GM21526 (cell line): Measurements from ENCODE around the gene SUSD1.

Experiments used
- ATAC-seq: cut with Tn5 transposase; IDR thresholded peaks from one replicate; pipeline ENCODE4 v1.9.1; 2021; ENCODE audit warnings: moderate library complexity; ENCODE audit not compliant: unreplicated experiment, low FRiP score

SUSD1 gene

DNA sequence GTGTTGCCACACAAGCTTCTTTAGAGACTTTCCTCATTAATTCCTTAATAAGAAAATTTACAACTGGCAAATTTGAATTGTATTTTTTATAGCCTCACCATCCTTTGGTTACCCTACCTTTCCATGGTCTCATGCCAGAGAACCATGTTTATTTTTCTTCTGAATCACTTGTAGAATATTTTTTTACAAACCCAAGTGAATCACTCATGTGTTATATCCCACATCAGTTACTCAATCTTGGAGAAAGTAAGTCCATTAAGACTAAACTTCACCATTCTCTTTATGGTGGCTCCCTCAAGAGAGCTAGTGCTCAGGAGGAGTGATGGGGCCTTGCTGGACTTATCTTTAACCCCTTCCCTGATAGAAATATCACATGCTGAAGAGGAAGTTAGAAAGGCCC, 128.9 kb downstream of the SUSD1 start:
- no peak for ATAC-seq

DNA sequence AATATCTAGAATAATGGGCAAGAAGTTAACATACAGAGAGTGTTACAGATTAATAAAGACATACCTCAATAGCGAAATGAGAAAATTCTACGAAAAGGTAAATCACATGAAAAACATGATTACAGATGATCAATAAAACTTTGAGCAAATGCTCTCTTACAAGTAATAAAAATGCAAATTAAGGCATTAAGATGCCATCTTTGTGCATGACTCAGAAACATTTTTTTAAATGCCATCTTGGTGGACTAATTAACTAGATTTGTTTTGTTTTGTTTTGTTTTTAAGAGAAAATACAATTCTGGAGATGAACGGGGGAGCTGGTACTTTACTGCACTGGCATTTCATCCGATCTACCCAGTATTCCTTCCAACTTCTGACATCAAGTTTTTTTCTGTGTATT, 130.2 kb downstream of the SUSD1 start:
- ATAC-seq: no peak

DNA sequence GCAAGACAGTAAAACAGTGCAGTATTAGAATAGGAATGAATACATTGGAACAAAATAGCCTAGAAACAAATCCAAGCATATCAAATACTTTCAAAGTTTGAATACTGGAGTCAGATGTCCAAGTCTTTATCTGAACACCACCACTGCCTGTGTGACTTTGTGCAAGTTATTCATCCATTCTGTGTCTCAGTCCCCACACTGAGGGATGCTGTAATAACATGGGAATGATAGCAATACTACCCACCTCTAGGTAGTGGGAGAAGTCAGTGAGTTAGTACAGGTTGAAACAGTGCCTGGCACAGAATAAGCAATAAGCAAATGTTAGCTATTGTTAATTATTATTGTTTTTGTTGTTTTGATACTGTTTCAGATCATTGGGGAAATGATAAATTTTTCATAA, 130.9 kb downstream of the SUSD1 start:
- ATAC-seq: no peak

DNA sequence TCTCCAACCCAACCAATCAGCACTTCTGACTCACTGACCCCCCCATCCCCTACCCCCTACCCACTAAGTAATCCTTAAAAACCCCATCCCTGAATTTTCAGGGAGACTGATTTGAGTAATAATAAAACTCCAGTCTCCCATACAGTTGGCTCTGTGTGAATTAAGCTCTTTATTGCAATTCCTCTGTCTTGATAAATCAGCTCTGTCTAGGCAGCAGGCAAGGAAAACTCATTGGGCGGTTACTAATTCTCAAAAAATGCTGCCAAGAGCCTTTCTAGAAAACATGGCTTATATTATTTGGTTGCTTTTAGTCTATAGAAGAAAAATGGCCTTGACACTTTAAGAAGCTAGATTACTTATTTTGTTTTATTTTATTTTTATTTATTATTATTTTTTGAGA, 131.7 kb downstream of the SUSD1 start:
- no peak for ATAC-seq

DNA sequence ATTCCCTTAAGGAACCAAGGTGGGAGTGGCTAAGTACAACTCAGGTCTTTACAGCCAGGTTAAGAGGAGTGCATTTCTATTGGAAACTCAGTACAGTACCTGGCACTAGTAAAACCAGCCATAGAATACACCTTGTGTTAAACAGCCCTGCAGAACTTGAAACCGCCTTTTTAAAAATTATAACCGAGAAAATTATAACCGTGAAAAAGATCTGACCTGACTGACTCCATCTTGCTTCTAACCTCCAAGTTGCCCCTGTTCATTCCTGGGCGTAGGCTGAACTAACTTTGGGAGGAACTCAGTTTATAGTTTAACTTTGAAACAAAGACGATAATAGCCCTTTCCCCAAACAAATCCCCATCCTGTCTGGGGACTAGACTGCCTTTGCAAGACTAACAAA, 132.3 kb downstream of the SUSD1 start:
- ATAC-seq: no peak

DNA sequence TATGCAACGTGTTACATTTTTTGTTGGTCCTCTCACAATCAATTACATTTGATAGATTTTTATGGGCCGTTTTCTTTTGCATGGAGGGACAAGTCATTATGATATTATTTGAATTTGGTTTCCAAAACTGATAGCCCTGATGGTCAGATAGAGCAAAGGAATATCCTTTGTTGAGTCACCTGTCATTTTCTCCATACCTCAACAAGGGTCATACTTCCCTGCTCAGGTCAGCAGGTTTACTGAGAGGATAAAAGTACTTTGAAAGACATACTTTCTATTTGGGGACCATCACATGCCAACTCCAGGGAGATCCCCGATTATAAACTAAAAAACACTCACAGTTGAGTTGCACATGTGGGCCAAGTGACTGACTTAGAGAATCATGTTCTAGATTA, 132.9 kb downstream of the SUSD1 start:
- ATAC-seq: no peak

DNA sequence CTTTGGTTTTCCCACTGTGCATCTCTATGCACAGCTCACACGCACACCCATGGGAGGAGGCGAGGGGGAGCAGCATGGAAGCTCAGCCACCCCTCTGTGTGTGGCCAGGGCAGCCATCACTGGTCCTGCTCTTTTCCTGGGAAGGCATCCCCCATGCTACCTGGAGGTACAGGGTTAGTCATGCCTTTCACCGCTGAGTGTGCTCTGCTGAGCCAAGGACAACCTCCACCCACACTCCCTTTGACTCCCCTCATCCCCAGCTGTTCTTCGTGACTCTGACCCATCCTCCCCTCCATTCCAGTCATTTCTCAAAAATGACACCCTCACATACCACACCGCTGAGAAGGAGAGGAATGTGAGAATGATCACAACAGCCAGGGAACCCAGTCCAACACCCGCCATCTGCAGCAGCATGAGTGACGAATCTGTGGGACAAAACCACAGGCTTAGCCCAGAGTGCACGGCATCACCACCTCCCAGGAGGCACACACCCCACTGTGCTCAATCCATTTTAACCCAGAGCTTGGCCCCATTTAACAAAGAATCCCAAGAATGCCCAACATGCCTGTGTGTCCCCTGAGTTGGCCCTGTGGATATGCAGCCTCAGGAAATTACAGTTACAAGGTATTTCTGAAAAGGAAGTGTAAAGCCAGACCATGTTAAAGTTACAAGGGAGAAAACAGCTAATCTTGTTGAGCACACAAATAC, 133.4 kb downstream of the SUSD1 start:
- no peak for ATAC-seq

DNA sequence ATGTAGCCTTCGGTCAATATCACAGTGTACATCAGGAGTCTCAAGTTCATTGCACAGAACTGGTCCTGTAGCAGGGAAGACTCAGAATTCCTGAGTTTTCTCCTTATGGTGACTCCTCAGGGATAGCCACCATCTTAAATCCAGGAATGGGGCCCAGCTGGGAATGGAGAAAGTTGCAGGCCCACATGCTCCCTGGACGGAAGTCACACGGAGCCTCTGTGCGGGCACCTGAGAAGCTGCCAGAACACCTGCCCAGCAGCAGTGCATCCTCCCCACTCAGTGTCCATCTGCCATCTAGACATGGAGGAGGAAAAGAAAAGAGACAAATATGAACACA, 133.9 kb downstream of the SUSD1 start:
- no peak for ATAC-seq

DNA sequence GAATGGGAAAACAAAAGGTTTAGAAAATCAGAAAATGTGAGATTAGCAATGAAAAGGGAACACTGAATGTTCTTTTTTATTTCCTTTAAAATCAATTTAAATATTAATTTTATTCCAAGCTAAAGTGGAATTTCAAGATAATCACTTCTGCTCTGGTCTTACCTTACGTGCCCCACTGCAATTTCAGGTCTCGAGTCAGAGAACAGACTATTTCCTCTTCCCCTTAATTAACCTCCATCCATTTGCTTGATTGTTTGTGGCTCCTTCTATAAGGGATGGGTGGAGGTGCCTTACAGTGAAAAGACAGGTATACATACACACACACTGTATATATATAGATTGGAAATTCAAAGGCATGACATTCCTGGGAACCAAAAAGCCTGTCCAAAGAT, 137.1 kb downstream of the SUSD1 start:
- ATAC-seq: no peak

DNA sequence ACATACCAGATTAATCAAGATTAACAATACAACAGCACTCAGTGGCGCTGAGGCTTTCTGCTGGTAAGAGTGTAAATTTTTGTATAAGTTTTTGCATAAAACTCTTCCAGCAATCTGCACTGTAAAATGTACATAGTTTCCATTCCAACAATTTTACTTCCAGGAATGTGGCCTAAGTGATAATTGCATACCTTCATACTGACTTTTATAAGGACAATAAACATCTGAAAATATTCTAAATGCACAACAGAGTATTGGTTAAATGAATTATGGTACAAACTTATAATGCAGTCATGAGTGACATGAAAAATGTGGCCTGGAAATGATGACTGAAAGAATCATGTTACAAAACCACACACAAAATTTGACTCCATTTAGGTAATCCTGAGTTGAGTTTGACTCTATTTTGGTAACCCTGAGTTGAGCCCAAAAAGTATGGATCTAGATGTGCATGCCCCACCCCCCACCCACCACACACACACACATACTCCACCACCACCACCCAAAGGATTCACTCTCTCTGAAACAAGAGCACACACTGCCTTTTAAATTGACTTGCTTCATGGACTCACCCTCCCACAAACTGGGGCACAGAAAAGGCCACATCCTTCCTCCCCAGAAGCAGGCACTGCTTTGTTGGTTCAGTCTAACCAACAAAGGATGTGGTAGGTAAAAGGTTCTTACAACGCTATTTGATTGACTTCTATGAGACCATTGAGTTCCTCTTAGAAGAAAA, 137.6 kb downstream of the SUSD1 start:
- ATAC-seq: peak; percentile 33

DNA sequence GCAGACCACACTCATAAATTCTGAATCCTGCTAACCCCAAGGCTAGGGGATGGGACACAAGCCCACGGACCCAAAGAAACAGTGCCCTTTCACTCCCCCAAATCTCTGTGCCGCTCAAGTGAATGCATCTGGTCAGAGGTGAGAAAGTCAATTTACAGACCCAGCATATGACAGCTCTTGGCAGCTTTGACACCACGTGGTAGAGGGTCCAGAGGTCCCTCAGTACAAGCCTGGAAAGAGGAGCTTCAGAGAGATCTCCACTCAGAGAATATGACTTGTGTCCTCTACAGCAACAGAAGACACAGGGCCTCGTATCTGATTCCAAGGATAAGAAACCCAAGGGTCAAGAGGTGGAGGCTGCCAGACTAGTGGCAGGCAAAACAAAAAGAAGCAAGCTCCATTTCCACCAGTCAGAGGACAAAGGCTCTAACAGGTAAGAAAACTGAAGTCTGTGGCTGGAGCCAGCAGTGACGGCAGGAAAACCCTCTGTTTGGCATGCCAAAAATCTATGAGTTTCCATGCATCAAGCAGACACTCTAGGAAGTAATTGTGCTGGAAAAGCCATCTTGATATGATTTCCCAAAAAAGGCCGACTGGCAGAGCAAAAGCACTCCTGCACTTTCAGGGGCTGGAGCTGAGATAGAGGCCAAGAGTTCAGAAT, 139.8 kb downstream of the SUSD1 start:
- ATAC-seq: no peak

DNA sequence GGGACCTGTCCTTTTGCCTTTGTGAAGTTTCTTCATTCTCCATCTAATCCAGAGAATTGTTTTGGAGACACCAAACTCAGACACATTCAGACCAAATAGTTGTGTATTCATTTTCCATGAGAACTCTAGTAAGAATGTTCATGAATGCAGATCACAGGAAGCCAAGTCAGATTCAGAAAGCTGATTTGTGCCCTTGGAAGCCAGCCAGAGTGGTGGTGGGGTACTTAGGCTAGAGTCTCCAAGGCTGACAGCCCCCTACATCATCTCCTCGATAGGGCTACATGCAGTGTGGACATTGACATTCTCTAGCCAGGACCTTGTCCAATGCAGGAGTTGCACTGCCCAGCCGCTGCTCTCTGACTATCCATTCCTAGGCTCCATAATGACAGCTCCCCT, 140.9 kb downstream of the SUSD1 start:
- ATAC-seq: no peak

DNA sequence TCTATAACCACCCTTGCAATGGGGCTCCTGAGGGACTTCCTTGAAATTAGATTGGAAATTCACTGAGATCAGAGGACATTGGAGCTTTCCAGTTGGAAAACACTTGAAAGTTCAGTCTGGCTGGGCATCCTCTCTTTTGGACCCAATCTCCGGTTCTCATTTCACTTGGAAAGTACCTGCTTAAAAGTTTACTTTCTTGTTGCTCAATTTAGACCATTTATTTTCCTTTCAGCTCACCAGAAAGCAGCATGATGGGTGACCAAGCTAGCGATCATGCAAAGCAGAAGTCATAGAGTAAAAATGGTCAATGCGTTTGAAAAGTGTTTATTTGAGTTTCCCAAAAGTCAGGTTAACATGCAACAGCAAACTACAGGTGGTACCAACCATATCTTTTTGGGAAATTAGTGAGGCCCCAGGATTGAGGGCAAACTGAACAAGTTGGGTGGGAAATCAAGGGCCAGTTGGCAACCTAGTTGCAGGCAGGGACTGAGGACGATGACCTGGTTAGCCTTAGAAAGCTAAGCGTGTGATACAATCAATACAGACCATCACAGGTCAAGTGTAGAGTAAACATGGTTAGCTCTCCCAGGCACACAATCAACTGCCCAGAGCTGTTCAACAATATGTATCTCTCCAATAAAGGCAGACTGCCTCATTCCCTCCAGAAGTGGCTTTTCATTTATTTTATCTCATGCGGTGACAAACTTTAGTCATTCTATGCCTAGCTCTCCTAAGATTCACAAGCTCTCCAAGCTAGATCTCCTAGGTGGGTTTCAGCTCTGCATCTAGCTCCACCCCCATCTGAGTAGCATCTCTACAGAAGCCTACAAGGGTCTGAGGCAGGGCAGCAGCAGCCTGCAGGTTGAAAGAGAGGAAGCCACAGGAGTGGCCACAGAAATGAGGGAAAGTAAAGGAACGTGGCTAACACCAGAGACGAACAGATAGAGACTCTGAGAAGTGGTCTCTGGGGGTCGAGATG, 141.6 kb downstream of the SUSD1 start:
- ATAC-seq: no peak

DNA sequence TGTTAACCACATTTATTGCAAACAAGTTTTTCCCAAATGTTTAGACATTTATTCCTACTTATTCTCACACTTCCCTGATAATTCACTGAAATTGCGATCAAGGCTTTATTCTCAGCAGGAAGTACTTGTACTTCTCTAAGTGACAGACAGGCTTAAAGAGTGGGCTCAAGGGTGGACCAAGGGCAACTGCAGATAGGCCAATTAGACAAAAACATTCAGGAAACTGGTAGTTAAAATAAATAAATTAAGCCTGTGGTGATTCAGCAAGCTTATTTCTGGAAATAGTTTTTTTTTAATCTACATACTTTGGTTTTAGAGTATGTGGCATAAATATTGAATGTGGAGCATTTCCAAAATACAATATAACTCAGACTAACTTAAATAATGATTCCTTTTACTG, 142.4 kb downstream of the SUSD1 start:
- no peak for ATAC-seq

DNA sequence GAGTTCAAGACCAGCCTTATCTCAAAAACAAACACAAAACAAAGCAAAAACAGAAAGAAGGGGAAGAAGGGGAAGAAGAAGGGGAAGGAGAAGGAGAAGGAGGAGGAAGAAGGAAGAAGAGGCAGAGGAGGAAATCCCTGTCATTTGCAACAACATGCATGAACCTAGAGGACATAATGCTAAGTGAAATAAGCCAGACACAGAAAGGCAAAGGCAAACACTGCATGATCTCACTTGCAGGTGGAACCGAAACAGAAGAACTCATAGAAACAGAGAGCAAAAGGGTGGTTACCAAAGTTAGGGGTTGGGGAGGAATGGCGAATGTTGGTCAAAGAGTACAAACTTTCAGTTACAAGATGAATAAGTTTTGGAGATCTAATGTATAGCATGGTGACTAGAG, 143.1 kb downstream of the SUSD1 start:
- ATAC-seq: peak; percentile 51

DNA sequence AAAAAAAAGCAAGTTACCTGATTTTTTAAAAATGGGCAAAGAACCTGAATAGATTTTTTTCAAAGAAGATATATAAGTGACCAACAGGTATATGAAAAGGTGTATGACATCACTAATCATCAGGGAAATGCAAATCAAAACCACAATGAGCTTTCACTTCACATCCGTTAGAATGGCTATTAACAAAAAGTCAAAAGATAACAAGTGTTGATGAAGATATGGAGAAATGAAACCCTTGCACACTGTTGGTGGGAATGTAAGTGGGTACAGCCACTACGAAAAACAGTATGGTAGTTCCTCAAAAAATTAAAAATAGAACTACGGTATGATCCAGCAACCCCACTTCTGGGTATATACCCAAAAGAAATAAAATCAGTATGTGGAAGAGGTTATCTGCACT, 143.7 kb downstream of the SUSD1 start:
- ATAC-seq: no peak

DNA sequence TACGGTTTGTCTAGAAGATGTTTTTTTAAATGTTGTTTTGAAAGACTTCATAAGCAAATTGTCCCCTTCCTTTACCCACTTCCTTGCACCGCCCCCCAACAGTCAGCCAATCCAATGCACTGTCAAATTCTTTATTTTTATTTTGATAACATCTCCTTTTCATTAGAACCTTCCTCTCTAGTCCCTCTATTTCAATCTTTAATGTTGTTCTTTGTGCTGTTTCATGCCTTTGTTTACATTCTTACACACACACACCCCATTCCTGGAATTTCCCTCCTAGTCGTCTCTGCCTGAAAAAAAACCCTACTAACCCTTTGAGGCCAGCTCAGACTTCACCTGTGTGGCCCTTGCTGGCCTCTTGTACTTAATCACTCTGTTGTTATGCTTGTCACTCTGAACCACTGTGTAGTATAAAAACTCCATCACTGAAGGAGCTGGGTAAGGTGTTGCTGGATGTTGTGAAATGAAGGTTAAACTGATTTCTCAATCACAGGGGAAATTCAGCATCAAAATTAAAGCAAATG, 145.1 kb downstream of the SUSD1 start:
- no peak for ATAC-seq

DNA sequence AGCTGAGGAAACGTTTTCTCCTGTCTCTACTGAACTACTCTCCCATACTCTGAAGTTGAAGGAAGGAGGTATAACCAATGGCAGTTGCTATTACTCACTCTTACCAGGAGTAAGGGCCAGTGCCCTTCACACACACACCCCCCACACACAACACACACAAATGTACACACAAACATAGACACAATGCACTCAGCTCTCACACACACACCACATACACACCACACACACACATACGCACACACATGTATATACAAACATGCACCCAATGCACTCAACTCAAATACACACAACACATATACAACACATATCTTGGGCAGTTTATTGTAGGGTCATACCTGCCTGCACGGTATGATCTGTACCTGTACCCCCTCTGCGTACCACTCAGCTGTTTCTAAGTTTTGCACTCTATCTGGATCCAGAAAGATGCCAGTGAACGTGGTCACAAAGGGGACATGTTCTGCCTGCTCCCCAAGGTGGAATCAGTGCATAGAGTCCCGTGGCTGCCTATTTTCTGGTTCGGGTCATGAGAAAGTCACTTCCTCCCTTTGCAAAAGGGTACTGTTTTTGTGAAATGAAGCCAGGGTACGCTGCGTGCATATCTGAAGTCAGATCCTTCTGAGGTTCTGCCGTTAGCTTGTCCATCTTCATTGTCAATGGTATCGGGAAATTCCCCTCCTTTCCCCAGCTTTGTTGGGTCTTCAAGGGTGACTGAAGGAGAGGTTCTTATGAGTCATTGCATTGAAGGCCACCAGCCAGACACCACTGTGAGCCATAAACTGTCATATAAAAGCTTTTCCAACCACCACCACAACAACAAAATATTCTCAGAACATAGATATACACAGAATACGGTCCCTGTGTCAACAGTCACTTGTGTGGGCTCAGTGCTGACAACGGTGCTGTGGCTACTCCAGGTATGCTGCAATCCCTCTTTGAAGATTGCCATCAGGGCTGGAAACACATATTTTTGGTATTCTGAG, 146.6 kb downstream of the SUSD1 start:
- ATAC-seq: peak; percentile 38

DNA sequence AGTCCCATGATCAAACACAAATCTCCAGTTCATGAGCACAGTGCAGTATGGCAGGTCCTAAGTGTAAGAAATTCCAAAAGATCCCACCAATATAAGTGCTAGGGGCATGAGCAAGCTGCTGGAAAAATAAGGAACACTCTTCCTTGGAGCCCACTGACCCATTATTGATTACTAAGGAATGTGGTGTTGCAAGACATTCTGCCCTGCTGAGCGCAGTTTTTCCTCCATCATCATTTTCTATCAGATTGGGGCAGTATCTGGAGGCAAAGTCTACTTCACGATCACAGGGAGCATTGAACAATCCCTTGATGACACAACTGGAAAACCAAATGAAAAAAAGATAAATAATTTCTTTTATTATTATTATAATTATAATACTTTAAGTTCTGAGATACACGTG, 149.2 kb downstream of the SUSD1 start:
- ATAC-seq: no peak
